ENCODE data around the gene RPL39. TPM values are rescaled to one million over a fixed set of nuclear protein-coding genes. Genes with fewer than 3 reads are reported as not detected.

The RPL39 gene
- polyA plus RNA-seq, 2 of the 4 experiments (the other 2 are of a cell fraction), result 3,499 to 4,942 TPM

- peak within 1 kb of the TSS; percentile 82 for H3K4me2 ChIP-seq
- no peak for FAIRE-seq
- H3K4me1 ChIP-seq, result peaks cover 2% of the 10 kb centered on the region; the same call in 1 of the 3 replicates
- H3K9me3 ChIP-seq, result no peaks in the 10 kb centered on the region
- H3K4me3 ChIP-seq, result peak within 1 kb of the TSS; percentile 61
- 3% methylated on average over 15 of the region's 59 CpGs for WGBS (ENCODE audit: missing lambda C conversion rate)
- DNase-seq (ENCODE audit: low read depth in 1 of 2, low spot score in 1 of 2), result peak in 1 of 2 experiments; percentile 21
- ChIA-PET CTCF (interaction anchor here (0.6 to 2.8 kb wide), 10 partner anchors 9 to 276 kb away, joined by 3 to 10 read pairs (median 4); no protein-coding TSS in a partner anchor), POLR2A (interaction anchor here (0.9 to 2.0 kb wide), 2 partner anchors 33 to 156 kb away, joined by 3 to 20 read pairs; partner anchors contain the start of gene RPL39)
- TF ChIP-seq REST (IDR thresholded peaks at IDR 0.05), result no peak
- no peak for TF ChIP-seq RARB (CRISPR knock-in tag; IDR thresholded peaks at IDR 0.05)
- TF ChIP-seq, protein P1, sequence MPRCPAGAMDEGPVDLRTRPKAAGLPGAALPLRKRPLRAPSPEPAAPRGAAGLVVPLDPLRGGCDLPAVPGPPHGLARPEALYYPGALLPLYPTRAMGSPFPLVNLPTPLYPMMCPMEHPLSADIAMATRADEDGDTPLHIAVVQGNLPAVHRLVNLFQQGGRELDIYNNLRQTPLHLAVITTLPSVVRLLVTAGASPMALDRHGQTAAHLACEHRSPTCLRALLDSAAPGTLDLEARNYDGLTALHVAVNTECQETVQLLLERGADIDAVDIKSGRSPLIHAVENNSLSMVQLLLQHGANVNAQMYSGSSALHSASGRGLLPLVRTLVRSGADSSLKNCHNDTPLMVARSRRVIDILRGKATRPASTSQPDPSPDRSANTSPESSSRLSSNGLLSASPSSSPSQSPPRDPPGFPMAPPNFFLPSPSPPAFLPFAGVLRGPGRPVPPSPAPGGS (IDR thresholded peaks at IDR 0.05), result no peak
- TF ChIP-seq, protein P2, sequence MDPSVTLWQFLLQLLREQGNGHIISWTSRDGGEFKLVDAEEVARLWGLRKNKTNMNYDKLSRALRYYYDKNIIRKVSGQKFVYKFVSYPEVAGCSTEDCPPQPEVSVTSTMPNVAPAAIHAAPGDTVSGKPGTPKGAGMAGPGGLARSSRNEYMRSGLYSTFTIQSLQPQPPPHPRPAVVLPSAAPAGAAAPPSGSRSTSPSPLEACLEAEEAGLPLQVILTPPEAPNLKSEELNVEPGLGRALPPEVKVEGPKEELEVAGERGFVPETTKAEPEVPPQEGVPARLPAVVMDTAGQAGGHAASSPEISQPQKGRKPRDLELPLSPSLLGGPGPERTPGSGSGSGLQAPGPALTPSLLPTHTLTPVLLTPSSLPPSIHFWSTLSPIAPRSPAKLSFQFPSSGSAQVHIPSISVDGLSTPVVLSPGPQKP (IDR thresholded peaks at IDR 0.05; ENCODE audit: low read depth, low read length), result no peak
- TF ChIP-seq, protein P3, sequence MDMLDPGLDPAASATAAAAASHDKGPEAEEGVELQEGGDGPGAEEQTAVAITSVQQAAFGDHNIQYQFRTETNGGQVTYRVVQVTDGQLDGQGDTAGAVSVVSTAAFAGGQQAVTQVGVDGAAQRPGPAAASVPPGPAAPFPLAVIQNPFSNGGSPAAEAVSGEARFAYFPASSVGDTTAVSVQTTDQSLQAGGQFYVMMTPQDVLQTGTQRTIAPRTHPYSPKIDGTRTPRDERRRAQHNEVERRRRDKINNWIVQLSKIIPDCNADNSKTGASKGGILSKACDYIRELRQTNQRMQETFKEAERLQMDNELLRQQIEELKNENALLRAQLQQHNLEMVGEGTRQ (IDR thresholded peaks at IDR 0.05), result no peak
- TF ChIP-seq MAFK (IDR thresholded peaks at IDR 0.05; ENCODE audit: partially characterized antibody), result no peak
- TF ChIP-seq, protein P4, sequence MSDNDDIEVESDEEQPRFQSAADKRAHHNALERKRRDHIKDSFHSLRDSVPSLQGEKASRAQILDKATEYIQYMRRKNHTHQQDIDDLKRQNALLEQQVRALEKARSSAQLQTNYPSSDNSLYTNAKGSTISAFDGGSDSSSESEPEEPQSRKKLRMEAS (IDR thresholded peaks at IDR 0.05), result no peak
- TF ChIP-seq NR3C1 (IDR thresholded peaks at IDR 0.05), result no peak
- TF ChIP-seq TP53 (CRISPR knock-in tag; IDR thresholded peaks at IDR 0.05), result no peak
- no peak for TF ChIP-seq HOXB13 (CRISPR knock-in tag; IDR thresholded peaks at IDR 0.05; ENCODE audit: low read depth)
- TF ChIP-seq, protein P5, sequence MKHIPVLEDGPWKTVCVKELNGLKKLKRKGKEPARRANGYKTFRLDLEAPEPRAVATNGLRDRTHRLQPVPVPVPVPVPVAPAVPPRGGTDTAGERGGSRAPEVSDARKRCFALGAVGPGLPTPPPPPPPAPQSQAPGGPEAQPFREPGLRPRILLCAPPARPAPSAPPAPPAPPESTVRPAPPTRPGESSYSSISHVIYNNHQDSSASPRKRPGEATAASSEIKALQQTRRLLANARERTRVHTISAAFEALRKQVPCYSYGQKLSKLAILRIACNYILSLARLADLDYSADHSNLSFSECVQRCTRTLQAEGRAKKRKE (CRISPR knock-in tag; IDR thresholded peaks at IDR 0.05; ENCODE audit: low read depth), result no peak
- TF ChIP-seq HOXA7 (CRISPR knock-in tag; IDR thresholded peaks at IDR 0.05), result no peak
- H3K27ac ChIP-seq, result peak within 1 kb of the TSS; percentile 29 to 81
- ATAC-seq, result peak; percentile 62 to 79
Measured at GRCh38 chrX:119757979-119758730, 33.3 kb downstream of the RPL39 start, which contains the start of gene SOWAHD. SOWAHD (plus strand) TSS chrX:119758588; CDS start chrX:119758668, 80 bp downstream.

DNA sequence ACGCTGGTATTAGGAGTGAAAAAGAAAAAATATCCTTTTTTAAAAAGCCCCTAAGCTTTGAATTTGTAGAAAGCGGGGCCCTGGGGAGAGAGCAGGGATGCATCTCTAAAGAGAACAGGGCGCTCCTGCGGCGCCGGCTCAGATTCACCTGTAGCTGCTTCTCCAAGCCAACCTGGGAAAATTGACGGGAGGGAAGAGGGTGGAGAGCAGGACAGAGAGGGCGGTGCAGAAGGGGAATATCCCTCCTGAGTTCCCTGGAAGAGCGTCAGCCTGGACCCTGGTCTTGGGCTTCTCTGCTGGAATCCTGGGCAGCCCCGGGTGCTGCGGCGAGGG, 33.8 kb downstream of the RPL39 start:
- 86% methylated on average over 8 of the region's 12 CpGs for WGBS (ENCODE audit: missing lambda C conversion rate)
- Histone ChIP-seq H3K4me1 (no peaks in the 10 kb centered on the region), H3K4me2 (peak overlapping the region; percentile 82), H3K4me3 (peak overlapping the region; percentile 61; the same call in 2 of the 3 replicates), H3K27ac (peak overlapping the region; percentile 29 to 81; a peak in 5 of 6 replicates), H3K9me3 (no peaks in the 10 kb centered on the region)
- DNase-seq (ENCODE audit: low read depth in 1 of 2, low spot score in 1 of 2) (no peak), FAIRE-seq (no peak), ATAC-seq (no peak; a peak in 1 of 6 replicates)
- POLR2A ChIA-PET, result interaction anchor here (2.0 kb wide), 1 partner anchor 34 kb away, joined by 20 read pairs; the partner anchor contains the start of gene RPL39
- CTCF ChIA-PET, result interaction anchor here (0.6 to 2.8 kb wide), 8 partner anchors 22 to 275 kb away, joined by 3 to 10 read pairs (median 4); no protein-coding TSS in a partner anchor
- TF ChIP-seq JUN (IDR thresholded peaks at IDR 0.05) (no peak), RCOR1 (IDR thresholded peaks at IDR 0.05; ENCODE audit: low read depth, low read length) (no peak), POLR2A (IDR thresholded peaks at IDR 0.05; ENCODE audit: low read length) (no peak), ZSCAN20 (CRISPR knock-in tag; IDR thresholded peaks at IDR 0.05) (no peak), POLR2AphosphoS2 (conservative IDR thresholded peaks at IDR 0.05; ENCODE audit: low read length) (no peak), FOSB (CRISPR knock-in tag; IDR thresholded peaks at IDR 0.05) (no peak), FOSL2 (IDR thresholded peaks at IDR 0.05) (no peak), FOSL2 (CRISPR knock-in tag; IDR thresholded peaks at IDR 0.05) (no peak), NR3C1 (IDR thresholded peaks at IDR 0.05) (no peak), PBX3 (IDR thresholded peaks at IDR 0.05) (no peak), JUNB (IDR thresholded peaks at IDR 0.05) (no peak), CHD4 (IDR thresholded peaks at IDR 0.05; ENCODE audit: borderline replicate concordance) (no peak), RNF2 (IDR thresholded peaks at IDR 0.05; ENCODE audit: borderline replicate concordance, low read depth) (no peak)
- TF ChIP-seq, protein P6, sequence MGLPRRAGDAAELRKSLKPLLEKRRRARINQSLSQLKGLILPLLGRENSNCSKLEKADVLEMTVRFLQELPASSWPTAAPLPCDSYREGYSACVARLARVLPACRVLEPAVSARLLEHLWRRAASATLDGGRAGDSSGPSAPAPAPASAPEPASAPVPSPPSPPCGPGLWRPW (IDR thresholded peaks at IDR 0.05), result no peak
- TF ChIP-seq, protein P2 (IDR thresholded peaks at IDR 0.05; ENCODE audit: low read depth, low read length), result no peak

Data from A549 (cell line).